GM12801 (cell line): ENCODE data around the gene CNTNAP5.

Experiments used
- CTCF ChIP-seq: IDR thresholded peaks from one replicate; pipeline ENCODE4 v1.5.1; 2011; ENCODE audit warnings: control low read depth; ENCODE audit not compliant: insufficient read length; ENCODE audit errors: extremely low read depth

CNTNAP5 gene

GRCh38 chr2:124045894-124046293 is 20.8 kb downstream of the CNTNAP5 start:
- no peak for TF ChIP-seq CTCF

GRCh38 chr2:124046332-124046731 is 21.2 kb downstream of the CNTNAP5 start:
- no peak for TF ChIP-seq CTCF

GRCh38 chr2:124048102-124048501 is 23.0 kb downstream of the CNTNAP5 start:
- TF ChIP-seq CTCF: no peak

GRCh38 chr2:124048664-124049063 is 23.6 kb downstream of the CNTNAP5 start:
- no peak for TF ChIP-seq CTCF

- TF ChIP-seq CTCF: no peak
Measured at GRCh38 chr2:124049136-124049535, 24.0 kb downstream of the CNTNAP5 start.

- TF ChIP-seq CTCF: no peak
Measured at GRCh38 chr2:124050833-124051497, 25.9 kb downstream of the CNTNAP5 start.

GRCh38 chr2:124053796-124054195 is 28.7 kb downstream of the CNTNAP5 start:
- TF ChIP-seq CTCF: no peak
